T-helper 1 cell (primary cell): ENCODE measurements around the gene TMEM184C.

Experiments
- DNase-seq, 5 donors: peaks; one replicate each; pipeline ENCODE4 v3.0.0-alpha.2; 2012 to 2020
- total RNA-seq, 4 donors: gene quantifications; one replicate each; lab custom pipeline; 2026; lab: John Stamatoyannopoulos, UW

Gene TMEM184C
- total RNA-seq = 15.1 to 25.0 (median 20.1) reads per million in 4 donors

DNA sequence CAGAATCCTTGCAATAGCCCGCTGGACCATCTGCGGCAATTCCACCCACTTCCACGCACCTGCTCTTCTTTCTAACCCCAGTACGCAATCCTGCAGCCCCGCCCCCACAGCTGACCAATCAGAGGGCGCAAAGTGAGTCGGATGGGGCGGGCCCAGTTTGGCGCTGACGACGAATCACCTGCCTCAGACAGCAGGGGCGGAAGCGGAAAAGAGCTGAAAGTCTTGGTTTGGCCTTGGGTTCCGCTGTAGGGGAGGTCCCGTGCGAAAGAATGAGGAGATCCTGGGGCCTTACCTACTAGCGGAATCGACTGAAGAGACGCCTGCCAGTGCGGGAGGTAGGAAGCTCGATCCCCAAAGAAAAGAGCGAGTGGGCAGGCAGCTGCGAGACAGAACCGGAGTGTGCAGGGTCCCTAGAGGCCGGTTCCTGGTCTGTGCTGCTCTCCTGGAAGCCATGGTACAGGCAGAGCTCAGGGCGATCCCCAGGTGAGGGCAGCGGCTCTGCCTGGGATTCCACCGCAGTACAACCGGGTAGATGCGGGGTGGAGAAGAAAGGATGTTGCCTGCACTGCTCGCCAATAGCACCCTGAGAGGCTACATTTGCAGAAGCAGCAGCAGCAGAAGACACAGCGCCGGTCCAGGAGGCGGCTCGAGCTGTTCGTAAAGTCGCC lies at the start of gene TMEM184C:
Gene TMEM184C (plus strand): TSS at position 225 of the 668 bp plus-strand sequence. CDS start 560 bp downstream, outside the sequence.
- DNase-seq = peak; percentile 92 to 98 (median 96)

DNA sequence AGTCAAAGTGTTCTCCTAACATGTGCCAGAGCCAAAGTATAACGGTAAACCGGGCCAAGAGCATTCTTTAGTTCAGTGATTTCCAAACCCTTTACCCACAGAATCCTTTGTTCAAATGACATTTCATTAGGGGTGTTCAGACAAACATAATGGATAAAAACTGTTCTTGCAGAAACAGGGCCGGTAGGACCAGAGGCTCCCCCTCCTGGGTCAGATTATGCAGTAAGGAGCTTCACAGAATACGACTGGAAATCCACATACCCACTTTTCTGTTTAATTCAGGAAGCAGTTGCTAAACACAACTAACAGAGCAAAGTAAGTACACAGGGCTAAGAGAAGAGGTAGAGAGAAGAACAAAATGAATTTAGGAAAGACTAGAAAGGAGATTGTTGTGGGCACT lies 46.6 kb upstream of the TMEM184C start:
- DNase-seq = no peak

DNA sequence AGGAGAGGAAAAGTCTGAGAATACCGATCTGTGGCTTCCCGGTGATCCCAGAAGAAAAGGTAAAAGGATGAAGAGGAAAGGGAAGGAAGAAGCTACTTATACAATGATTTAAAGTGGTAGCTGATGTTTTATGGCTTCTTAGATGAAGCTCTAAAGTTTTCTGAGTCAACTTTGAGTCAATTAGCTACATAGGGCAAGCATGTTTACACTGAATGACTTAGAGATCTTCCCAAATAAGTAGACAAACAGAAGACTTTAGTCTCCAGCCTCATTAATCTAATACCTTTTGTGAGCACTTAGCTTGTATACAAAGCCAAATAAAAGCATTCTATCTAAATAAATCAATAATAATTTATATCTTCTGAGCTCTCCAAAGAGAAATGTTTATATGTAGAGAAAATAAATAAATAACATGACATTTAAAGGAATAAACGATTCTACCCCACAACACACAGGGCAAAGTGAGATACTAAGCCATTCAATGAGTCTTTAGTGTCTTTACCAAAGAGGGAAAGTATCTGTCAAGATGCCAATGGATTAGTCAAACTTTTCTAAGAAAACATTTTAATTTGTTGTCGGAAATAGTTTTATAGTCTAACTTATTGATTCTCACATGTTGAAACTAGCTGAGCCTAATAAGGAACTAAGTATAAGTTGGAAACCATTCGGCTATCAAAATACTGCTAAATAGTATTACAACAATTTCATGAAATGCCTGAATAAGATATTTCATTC lies 46.0 kb upstream of the TMEM184C start:
- DNase-seq = no peak

DNA sequence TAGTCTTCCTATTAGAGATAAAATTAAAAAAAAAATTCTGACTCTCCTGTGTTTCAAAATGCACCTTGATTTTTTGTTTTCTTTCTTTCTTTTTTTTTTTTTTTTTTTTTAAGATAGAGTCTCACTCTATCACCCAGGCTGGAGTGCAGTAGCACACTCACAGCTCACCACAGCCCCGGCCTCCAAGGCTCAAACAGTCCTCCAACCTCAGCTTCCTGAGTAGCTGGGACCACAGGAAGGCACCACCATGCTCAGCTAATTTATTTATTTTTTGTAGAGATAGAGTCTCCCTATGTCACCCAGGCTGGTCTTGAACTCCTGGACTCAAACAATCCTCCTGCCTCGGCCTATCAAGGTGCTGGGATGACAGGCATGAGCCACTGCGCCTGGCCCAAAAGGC lies 41.1 kb upstream of the TMEM184C start:
- DNase-seq = no peak

DNA sequence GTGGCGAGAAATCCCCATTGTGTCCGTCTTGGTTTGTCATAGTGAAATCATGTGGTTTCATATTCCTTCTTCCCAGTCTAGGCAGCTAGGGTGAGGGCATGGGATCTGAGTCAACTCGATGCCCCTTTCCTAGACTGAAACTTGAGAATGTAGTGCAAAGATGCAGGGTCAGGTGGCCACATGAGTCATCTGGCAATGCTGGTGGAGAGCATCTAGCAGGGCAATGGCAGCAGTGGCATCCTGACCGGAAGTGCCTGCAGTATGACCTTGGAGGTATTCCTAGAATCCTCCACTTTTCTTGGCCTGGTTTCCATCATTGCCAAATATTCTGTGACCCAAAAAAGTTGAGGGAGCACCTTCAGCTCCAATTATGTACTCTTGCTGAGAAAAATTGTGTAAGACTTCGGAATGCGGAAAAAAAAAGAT lies 39.1 kb upstream of the TMEM184C start:
- no peak for DNase-seq

DNA sequence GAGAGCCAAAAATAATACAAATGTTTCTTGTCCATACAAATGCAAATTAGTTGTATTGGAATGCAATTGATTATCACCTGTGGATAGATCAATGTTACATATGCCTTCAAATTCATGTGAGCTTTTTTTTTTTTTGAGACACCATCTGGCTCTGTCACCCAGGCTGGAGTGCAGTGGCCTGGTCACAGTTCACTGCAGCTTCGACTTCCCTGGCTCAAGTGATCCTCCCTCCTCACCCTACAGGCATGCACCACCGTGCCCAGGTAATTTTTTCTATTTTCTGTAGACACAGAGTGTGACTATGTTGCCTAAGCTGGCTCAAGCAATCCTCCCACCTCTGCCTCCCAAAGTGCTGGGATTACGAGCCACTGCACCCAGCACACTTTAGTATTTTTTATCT lies 38.6 kb upstream of the TMEM184C start:
- no peak for DNase-seq

DNA sequence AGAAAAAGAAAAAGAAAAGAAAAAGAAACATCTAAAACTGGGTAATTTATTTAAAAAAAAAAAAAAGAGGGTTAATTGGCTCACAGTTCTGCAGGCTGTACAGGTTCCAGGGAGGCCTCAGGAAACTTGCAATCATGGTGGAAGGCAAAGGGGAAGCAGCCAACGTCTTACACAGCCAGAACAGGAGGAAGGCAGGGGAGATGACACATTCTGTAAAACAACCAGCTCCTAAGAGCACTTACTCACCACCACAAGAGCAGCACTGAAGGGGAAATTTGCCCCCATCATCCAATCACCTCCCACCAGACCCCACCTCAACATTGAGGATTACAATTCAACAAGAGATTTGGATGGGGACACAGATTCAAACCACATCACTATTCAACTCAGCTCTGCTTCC lies 36.8 kb upstream of the TMEM184C start:
- no peak for DNase-seq

DNA sequence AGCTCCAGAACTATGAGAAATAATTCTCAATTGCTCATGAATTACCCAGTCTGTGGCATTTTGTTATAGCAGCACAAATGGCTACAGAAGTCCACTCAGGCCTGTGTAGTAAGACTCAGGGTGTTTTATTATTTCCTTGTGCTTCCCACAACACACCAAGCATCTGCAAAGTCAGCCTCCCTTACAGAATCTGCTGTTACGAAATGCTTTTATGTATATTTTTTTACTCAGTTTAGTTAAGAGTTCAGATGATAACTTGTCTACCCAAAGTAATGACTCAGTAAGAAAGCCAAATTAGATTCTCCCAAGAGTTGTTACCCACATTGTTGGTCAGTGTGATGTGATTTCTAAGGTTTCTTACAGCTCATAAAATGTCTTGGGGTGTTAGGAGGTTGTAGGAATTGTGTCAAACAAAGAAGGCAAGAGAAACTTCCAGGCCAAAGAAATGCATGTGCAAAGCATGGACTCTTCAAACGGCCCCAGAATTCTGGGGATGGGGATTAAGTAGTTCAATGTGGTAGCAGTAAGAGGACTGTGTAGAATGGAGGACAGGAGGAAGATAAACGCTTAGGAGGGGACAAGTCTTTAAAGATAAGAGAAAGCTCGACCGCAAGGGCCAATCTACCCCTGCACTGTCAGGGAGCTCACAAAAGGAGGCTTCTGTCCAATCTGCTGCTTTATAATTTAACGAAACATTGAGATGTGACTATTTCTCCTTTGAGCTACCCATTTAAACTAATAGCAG lies 35.4 kb upstream of the TMEM184C start:
- no peak for DNase-seq

DNA sequence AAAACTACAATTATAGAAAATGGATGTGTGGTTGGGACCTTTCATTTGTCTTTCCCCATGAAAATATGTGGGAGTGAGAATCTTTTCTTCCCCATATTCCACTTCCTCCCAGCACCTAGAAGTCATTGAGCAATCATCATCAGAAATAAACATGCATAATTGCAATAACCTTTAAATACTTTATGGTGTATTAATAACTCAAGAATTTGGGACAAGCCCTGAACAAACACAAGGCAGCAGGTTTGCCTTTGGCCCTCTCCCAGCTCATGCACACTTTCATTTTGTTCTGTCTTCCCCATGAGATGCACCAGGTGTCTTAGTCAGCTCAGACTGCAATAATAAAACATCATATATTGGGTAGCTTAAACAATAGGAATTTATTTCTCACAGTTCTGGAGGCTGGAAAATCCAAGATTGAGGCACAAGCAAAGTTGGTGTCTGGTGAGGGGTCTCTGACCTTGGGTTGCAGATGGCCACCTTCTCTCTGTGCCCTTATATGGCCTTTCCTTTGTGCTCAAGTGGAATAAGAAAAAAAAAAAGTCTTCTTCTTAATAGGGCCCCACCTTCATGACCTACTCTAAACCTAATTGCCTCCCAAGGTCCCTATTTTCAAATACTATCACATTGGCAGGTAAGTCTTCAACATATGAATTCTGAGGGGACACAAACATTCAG lies 34.7 kb upstream of the TMEM184C start:
- DNase-seq = no peak

DNA sequence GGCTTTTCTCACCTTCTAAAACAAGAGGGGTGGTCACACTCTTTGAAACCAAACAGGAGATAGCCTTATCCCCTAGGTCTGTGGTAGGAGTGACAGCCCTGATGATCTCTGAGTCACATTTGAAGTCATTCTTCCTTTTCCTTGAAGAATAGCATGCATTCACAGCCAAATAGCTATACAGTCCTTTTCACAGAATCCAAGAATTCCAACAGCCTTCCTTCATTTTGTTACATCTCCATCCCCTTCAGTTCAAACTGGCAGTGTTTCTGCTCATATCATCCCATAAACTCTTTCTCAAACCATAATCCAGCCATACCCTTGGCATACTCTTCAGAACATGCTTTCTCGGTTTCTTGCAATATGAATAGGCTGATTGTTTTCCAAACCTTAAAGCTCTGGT lies 33.3 kb upstream of the TMEM184C start:
- no peak for DNase-seq

DNA sequence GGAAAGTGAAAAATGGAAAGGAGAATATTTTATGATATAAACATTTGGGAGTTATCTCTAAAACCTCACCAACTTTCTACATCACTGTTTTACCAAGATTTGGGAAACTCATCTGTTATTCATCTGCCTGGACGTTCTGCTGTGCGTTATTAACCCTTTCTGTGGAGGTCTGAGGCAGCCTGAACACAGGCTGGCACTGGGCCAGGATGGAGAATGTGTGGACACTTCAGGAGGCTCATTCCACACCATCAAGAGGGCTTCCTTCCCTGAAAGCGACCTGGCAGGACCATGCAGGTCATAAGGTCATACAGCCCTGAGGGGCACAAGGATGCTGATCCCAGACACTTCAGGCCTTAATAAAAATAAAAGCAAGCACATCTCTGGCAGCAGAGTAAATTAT lies 31.2 kb upstream of the TMEM184C start:
- no peak for DNase-seq

DNA sequence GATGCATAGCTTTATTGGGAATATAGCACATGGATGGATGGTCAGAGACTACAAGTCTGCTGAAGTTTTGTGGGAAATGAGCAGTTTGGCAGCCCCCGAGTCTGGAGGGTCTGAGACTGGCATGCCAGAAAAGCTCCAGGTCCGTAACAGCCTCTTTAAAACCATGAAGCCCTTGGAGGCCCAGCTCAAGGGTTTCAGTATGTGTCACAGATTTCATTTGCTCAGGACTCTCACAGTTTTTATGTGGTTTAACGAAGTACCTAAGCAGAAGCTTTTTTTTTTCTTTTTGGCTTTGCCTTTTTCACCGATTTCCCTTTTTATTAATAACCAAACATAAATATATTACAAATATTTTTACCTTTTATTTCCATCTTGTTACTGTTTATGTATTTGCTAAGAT lies 30.6 kb upstream of the TMEM184C start:
- DNase-seq = no peak

DNA sequence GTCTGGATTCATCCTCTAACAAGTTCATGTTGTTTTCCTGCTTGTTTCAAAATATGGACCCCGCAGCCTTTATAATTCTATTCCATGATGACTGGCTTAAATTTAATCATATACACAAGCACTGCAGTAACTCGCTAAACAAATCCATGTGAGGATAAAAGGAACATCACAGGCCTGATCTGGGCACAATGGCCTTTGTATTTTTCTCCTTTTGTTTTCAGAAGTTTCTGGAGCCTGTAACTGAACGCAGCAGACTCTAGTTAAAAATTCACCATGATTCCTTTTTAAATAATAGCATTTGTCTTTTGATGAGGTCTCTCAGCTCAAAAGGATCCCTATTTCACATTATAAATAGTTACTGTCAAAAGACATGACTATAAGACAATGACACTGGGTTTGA lies 30.2 kb upstream of the TMEM184C start:
- DNase-seq = no peak

DNA sequence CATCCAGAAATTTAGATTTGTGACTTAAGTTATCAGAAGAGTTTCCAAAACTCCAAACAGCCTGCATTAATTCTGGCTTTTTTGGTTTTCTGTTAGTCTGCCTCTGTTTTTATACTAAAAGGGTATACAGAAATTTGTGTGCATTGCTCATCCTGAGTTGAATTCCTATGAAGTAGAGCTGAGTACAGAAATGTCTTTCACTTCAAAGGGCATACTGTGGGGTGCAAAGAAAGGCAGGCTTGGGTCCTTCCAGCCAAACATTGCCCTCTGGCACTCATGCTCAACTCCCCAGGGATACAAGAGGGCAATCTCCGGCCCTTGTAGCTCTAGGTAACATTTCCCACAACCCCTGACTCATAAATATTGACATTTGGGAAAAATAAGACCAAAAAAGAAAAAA lies 27.6 kb upstream of the TMEM184C start:
- no peak for DNase-seq

DNA sequence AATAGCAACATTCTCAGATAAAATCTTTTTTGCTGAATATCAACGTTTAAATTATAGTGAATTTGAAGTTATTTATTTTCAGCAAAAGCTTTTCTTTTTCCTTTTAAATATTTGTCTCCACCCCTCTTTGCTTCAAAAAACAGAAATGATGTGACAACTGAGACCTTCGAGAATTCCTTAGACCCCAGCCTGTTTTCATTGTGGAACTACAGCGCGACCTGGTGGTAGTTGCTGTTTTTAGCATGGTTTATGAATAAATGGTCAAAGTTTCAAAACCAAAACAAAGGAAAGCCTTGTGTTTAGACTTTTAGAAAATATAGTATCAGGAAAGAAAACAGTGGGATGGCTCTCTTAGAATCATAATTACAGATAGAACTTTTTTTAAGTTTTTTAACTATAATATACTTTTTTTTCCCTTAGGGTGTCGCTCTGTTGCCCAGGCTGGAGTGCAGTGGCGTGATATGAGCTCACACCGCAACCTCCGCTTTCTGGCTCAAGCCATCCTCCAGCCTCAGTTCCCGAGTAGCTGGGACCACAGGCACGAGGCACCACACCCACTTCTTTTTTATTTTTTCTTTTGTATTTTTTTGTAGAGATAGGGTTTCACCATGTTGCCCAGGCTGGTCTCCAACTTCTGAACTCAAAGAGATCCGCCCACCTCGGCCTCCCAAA lies 26.8 kb upstream of the TMEM184C start:
- peak in 2 of 5 donors; percentile 10 to 15 for DNase-seq

DNA sequence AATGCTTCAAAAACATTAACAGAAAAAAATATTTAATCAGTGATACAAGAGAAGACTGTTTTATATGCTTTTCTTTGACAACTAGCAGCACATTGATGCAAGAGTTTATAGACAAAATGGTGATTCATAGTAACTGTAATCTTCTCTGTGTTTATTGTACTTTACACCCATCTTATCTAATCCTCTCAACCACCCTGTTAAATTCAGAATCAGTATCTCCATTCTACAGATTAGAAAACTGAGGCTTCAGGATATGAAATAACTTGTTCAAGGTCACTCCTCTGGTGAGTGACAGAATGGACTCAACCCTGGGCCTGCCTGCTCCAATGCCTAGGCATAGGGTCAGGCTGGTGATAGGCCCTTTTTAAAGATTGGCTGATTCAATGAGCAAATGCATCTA lies 26.1 kb upstream of the TMEM184C start:
- no peak for DNase-seq

DNA sequence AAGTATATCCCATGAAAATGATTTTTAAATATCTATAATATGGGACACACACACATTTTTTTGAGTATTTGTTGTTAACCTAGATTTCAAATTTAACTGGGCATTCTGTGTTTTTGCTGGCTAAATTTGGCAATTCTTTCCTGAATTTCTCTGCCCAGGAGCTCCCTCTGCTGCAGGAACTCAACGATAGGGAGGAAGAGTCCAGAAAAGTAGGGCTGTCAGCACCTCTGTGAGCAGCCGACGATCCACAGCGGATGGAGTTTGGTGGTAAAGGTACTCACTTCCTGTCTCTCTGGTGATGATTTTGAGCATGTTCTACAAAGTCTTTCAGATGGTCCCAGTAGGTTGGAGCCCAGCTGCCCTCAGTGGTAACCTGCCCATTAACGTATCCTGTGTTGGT lies 23.1 kb upstream of the TMEM184C start:
- DNase-seq = no peak

DNA sequence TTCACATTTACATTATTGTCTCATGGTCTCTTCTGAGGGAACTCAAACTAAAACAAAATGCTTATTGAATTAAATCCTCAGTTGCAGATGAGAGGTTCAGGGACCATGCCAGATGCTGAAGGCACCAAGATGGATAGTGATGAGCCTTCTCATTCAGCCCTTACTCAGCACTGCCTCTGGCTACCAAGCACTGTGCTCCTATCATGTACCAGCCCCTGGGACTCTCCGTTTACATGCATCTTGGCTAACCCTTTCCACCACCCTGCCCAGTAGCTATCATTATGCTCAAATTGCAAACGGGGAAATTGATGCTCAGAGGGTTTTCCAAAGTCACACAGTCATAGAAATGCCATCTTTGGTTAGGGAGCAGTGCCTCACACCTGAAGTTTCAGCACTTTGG lies 22.6 kb upstream of the TMEM184C start:
- no peak for DNase-seq

DNA sequence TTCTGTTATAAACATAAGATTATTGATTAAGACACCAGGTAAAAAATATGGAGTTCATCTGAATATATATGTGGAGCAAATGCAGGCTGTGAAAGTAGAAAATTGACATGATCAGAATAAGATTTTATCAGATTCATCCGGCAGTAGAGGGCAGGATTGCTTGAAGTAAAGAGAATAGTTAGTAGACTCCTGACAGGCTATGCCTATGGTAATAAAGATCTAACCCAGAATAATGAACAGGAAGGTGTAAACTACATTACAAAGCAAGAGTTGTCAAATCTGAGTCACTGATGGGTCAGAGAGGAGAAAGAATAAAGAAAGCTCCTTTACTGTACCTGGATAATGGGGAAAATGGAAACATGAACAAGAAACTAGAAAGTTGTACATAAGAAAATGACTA lies 20.8 kb upstream of the TMEM184C start:
- DNase-seq = no peak

DNA sequence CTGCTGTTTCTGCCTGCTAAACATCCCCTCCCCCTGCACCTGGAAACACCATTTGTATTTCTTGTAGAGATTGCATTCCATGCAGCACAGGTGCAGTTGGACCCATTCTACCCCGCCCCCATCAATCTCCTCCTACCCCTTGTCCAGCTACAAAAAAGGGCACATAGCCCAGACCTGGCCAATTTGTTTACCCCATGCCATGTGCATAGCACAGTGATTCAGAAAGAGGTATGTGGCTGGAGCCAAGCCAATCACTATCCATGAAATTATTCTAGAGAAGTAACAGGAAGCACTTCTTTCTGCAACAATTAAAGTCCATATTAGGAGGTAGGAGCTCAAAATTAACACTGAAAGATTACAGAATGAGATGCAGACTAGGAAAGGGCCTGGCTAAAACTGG lies 20.2 kb upstream of the TMEM184C start:
- no peak for DNase-seq

DNA sequence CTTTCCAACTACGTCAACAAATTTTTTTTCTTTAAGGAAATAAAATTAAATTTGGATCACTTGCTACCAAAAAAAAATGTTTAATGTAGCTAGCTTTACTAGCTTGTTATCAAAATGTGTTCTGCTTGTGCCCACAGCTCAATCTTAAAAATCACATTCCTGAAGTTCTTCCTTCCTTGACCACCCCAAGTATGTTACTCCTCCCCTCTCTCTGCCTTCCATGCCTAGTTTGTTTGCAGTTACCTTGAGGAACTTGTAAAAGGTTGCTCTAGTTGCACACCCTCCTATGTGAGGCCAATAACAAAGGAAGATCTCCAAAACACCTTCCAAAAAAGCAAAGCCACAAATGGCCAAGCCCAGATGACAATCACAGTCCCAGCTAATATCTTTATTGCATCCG lies 19.6 kb upstream of the TMEM184C start:
- DNase-seq = no peak

DNA sequence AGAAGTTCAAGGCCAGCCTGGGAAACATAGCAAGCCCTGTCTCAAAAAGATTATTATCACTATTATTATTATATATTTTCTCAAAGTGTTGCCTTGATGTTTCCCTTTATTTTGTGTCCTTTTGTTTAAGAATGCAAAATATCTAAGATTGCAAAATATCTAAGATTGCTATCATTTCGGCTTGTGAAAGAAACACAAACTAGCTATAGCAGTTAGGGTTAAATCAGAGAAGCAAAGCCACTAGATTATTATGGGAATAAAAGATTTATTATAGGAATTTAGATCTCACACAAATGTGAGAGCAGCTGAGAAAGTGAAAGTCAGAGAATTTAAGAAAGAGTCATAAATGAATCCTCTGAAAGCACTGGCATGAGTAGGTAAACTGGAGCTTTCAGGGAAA lies 18.0 kb upstream of the TMEM184C start:
- no peak for DNase-seq

DNA sequence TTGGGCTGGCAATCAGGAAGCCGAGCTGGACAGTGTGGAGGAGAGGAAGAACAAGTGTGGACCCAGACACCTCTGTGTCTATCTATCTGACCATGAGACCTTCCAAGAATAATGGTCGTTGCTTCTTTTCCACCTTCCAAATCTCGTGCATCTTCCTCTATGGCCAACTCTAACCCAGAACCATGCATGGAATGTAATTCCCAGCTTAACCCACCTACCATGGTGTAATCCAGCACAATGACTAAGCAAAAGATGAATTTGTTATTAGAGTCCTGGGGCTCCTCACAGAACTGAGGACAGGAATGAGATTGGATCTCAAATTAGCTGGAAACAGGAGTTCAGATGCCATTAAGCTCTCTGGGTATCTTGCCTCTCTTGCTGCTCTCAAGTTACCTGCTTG lies 17.4 kb upstream of the TMEM184C start:
- DNase-seq = no peak
